ENCODE measurements around the gene CELA1.

DNA sequence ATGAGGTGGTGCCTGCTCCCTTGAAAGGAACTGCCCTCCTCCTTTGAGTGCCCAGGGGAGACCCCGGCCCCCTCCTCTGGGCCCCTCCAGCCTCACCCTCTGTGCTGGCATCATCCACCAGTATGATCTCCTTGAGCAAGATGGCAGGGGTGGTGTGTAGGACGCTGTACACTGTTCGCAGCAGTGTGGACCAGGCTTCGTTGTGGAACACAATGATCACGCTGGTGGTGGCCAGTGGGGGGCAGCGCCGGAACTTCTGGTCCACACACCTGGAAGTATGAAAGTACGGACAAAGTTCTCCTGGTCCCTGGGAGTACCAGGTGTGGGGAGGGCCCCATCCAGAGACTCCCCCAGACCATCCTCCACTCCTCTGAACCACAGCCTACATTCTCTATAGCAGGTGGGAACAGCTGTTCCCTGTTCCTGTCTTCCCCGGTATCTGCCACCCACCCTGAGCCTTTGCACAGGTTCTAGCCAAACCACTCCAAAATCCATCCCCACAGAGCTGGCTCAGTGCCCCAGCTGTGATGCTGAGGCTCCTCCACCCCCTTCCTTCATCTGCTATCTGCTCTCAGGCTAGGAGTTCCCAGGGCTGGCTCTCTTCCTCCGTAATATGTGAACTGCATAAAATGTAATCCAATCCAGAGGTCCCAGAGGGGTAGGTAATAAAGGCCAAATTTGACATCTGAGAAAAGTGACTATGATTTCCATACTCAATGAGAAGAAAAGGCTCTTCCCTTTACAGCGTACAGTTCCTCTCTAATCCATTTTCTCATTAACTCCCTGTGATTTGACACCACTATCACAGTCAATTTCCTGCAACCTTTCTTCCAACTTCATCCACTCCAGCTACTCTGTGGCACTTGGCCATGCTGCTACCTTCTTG is 30.9 kb upstream of the CELA1 start:
- no peak for TF ChIP-seq FOXM1 (IDR thresholded peaks at IDR 0.05; ENCODE audit: borderline replicate concordance)
- no peak for TF ChIP-seq FOXA1 (IDR thresholded peaks at IDR 0.05)
- no peak for TF ChIP-seq LEF1 (IDR thresholded peaks at IDR 0.05; ENCODE audit: borderline replicate concordance)
- TF ChIP-seq BHLHE40 (IDR thresholded peaks at IDR 0.05; ENCODE audit: borderline replicate concordance), result no peak
- TF ChIP-seq TARDBP (IDR thresholded peaks at IDR 0.05), result no peak
- no peak for TF ChIP-seq SP1 (IDR thresholded peaks at IDR 0.05)
- TF ChIP-seq ELF4 (IDR thresholded peaks at IDR 0.05), result no peak
- no peak for TF ChIP-seq ZNF384 (IDR thresholded peaks at IDR 0.05)
- no peak for TF ChIP-seq ARNT (IDR thresholded peaks at IDR 0.05)
- no peak for TF ChIP-seq NFRKB (IDR thresholded peaks at IDR 0.05)
- TF ChIP-seq SUZ12 (IDR thresholded peaks at IDR 0.05), result no peak
- no peak for TF ChIP-seq HDGF (IDR thresholded peaks at IDR 0.05; ENCODE audit: borderline replicate concordance)

Measured in HEK293T (cell line).